ENCODE data around the gene CD44.
"Not testable (repeated sequence)": the region's sequence is repeated elsewhere in the genome, so short reads cannot be mapped to it uniquely, and the experiment has no call there.

The CD44 gene

DNA sequence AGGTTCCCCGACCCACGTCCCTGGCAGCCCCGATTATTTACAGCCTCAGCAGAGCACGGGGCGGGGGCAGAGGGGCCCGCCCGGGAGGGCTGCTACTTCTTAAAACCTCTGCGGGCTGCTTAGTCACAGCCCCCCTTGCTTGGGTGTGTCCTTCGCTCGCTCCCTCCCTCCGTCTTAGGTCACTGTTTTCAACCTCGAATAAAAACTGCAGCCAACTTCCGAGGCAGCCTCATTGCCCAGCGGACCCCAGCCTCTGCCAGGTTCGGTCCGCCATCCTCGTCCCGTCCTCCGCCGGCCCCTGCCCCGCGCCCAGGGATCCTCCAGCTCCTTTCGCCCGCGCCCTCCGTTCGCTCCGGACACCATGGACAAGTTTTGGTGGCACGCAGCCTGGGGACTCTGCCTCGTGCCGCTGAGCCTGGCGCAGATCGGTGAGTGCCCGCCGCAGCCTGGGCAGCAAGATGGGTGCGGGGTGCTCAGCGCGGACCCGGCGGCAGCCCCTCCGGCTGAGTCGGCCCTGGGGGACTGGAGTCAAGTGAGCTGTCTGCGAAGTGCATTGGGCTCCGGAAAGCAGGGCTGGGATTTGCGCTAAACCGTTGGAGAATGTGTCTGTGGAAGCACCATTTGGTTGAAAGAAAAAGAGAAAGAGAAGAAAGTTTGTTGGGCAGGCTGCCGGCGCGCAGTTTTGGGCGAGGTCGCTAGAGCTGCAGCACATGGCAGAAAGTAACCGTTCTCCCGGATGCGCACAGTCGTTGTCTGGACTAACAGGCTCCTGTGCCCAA lies at the start of gene CD44:
Gene CD44, plus strand, starts transcription at position 229 of the 779 bp plus-strand sequence. Its CDS starts 133 bp downstream, at position 362.
- peak; percentile 58 for DNase-seq (ENCODE audit: low read depth)
- no peak for TF ChIP-seq CTCF (conservative IDR thresholded peaks at IDR 0.05; ENCODE audit: low read depth, low read length)
- H3K4me3 ChIP-seq (ENCODE audit: low read depth, low read length), result peak within 1 kb of the TSS; percentile 93

DNA sequence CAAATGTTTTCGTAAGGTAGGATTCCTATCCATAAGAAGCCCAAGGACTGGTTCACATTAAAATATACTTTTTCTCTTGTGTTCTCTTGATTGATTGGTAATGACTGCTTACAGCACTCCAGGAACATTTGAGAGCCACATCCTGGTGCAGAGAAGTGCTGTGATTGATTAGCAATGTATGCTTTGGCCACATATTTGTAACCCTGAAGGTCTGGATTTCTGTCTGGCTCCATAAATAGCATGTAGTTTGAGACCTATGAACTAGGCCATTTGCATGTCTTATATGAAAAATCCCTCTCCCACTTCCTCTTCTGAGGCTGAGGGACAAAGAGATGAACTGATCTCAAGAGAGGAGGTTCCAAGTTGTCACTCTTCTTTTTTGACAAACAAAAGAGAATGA lies 49.3 kb upstream of the CD44 start:
- no peak for DNase-seq (ENCODE audit: low read depth)
- TF ChIP-seq CTCF (conservative IDR thresholded peaks at IDR 0.05; ENCODE audit: low read depth, low read length), result no peak
- H3K4me3 ChIP-seq (ENCODE audit: low read depth, low read length), result no peak overlapping the region

DNA sequence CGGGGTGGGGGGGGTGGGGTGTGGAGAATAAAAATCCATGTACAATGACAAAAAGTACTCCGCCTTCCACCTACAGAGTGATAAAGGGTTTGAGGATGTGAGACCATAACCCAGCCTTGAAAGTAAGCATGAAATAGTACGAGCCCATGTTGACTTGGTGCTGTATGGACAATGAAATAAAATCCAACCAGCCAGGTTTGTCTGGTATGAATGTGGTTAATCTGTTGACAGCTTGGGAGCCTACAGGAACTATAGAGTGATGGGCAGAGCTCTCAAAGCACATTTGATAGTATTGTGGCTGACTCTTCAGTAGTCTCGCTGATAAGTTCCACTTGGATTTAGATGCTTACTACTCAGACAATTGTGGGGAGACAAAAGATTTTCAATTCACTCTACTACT lies 48.8 kb upstream of the CD44 start:
- no peak for DNase-seq (ENCODE audit: low read depth)
- no peak overlapping the region for H3K4me3 ChIP-seq (ENCODE audit: low read depth, low read length)
- no peak for TF ChIP-seq CTCF (conservative IDR thresholded peaks at IDR 0.05; ENCODE audit: low read depth, low read length)

- DNase-seq (ENCODE audit: low read depth), result not testable (repeated sequence)
Observed at GRCh38 chr11:35090991-35091390, 48.0 kb upstream of the CD44 start.

DNA sequence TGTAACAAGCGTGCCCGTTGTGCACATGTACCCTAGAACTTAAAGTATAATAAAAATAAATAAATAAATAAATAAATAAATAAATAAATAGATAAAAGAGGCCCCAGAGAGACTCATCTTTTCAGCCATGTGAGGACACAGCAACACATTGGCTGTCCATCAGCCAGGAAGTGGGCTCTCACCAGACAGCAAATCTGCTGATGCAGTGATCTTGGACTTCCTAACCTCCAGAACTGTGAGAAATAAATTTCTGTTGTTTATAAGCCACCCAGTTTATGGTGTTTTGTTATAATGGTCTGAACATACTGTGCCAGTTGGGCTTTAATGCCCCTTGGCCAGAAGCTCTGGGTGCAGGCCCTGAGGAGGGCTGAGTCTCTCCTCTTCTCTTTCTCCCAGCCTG lies 42.2 kb upstream of the CD44 start:
- no peak overlapping the region for H3K4me3 ChIP-seq (ENCODE audit: low read depth, low read length)
- DNase-seq (ENCODE audit: low read depth), result no peak
- TF ChIP-seq CTCF (conservative IDR thresholded peaks at IDR 0.05; ENCODE audit: low read depth, low read length), result no peak

More at GRCh38 chr11:35090991-35091390, 48.0 kb upstream of the CD44 start:
- H3K4me3 ChIP-seq (ENCODE audit: low read depth, low read length), result not testable (repeated sequence)

GRCh38 chr11:35097814-35098455 lies 41.0 kb upstream of the CD44 start:
- H3K4me3 ChIP-seq (ENCODE audit: low read depth, low read length), result no peak overlapping the region
- no peak for DNase-seq (ENCODE audit: low read depth)
- no peak for TF ChIP-seq CTCF (conservative IDR thresholded peaks at IDR 0.05; ENCODE audit: low read depth, low read length)

DNA sequence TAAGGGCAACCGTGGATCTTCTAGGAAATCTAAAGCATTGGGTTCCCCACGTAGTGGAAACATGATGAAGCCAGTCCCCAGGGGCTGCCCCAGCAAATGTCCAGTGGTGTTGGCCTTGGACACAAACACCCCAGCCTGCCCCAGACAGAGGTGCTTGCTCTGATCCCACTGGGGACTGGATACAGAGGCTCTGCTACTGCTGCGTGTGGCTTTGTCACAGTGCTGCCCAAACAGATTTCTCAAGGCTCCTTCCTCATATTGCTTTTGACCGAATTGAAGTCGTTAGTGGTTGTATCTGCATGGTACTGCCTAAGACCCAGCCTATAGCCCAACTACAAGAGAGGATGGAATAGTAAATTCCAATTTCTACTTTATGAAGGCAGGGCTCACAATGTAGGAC lies 40.1 kb upstream of the CD44 start:
- no peak overlapping the region for H3K4me3 ChIP-seq (ENCODE audit: low read depth, low read length)
- no peak for DNase-seq (ENCODE audit: low read depth)
- TF ChIP-seq CTCF (conservative IDR thresholded peaks at IDR 0.05; ENCODE audit: low read depth, low read length), result no peak
